AG04450 (cell line): ENCODE measurements around the gene C2. TPM values are rescaled to one million over a fixed set of nuclear protein-coding genes. Genes with fewer than 3 reads are reported as not detected.
A peak's percentile ranks its signal among the peaks of the same experiment; 100 is the strongest.
"Not testable (repeated sequence)": the region's sequence is repeated elsewhere in the genome, so short reads cannot be mapped to it uniquely, and the experiment has no call there.

Source experiments
- CTCF ChIA-PET: fragments of 300-600, 350-600 bp; formaldehyde crosslinking; extraction: SDS; loops from one replicate; lab custom pipeline; 2022; ENCODE audit warnings: antibody characterized with exemption, inconsistent platforms; lab: Charles Lee
- POLR2A ChIA-PET: fragments of 350-600 bp; formaldehyde crosslinking; extraction: SDS; loops from one replicate; lab custom pipeline; 2021; ENCODE audit warnings: antibody characterized with exemption, inconsistent platforms; lab: Yijun Ruan, JAX
- DNase-seq: peaks from one replicate; pipeline ENCODE4 v3.0.0-alpha.2; 2011; ENCODE audit warnings: low read depth, low spot score
- H3K27ac ChIP-seq: one replicate; pipeline ENCODE4 v1.5.1; 2012; ENCODE audit warnings: low read depth, low read length, control low read depth
- H3K27me3 ChIP-seq: one replicate; pipeline ENCODE4 v1.6.0; 2012; ENCODE audit warnings: low read length; ENCODE audit not compliant: control insufficient read depth, insufficient read depth
- H3K4me3 ChIP-seq: 2 replicates; pipeline ENCODE4 v1.5.1; 2011; ENCODE audit warnings: mild to moderate bottlenecking, low read depth, low read length, control low read depth
- H3K9me3 ChIP-seq: 2 replicates; pipeline ENCODE4 v1.5.1; 2012; ENCODE audit warnings: low read length; ENCODE audit not compliant: control insufficient read depth, insufficient read depth
- polyA plus RNA-seq: library from polyadenylated mRNA; depleted of rRNA; stranded (reverse); fragments of >200 nt; gene quantifications from 2 replicates; pipeline ENCODE4 v1.2.3, GENCODE V29; 2011
- TF ChIP-seq, protein P1 (sequence below): IDR thresholded peaks from 2 replicates; pipeline ENCODE4 v1.5.1; 2011; ENCODE audit warnings: low read depth, low read length, control low read depth, inconsistent platforms

Gene C2
- polyA plus RNA-seq, 1 experiment = 1.9 TPM

DNA sequence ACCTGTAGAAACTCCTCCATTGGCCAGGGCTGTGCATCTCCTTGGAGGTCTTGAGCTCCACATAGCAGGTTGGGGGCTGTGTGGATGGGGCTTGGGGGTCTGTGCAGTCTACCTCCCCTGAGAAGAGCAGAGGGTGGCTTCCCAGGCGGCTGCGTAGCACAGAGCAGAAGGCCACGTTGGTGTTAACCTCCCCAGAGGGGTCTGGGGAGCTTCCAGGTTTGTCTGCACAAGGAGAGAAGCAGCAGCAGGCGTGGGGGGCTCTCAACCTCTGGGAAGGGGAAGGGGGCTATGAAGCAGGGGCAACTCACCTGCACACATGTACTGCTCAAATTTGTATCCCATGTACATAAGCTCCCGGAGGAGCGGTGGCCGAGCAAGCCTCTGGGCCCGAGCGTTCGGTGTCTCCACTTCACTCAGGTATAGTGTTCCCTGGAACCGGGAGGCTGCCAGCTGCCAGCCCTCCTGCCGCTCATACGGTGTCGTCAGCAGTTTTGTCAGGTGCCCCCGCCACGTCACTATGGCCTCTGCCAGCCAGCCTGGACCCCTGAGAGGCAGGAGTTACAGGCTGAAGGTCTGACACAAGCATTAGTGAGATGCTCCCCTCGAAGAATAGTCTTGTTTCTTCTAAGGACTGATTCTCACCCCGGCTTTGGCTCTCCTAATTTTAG lies 43.2 kb downstream of the C2 start:
- no peaks in the 10 kb centered on the region; the same call in 1 of the 2 replicates for H3K9me3 ChIP-seq
- no peaks in the 10 kb centered on the region for H3K27me3 ChIP-seq
- DNase-seq = no peak
- H3K4me3 ChIP-seq = peak overlapping the region; percentile 96
- TF ChIP-seq, protein P1, sequence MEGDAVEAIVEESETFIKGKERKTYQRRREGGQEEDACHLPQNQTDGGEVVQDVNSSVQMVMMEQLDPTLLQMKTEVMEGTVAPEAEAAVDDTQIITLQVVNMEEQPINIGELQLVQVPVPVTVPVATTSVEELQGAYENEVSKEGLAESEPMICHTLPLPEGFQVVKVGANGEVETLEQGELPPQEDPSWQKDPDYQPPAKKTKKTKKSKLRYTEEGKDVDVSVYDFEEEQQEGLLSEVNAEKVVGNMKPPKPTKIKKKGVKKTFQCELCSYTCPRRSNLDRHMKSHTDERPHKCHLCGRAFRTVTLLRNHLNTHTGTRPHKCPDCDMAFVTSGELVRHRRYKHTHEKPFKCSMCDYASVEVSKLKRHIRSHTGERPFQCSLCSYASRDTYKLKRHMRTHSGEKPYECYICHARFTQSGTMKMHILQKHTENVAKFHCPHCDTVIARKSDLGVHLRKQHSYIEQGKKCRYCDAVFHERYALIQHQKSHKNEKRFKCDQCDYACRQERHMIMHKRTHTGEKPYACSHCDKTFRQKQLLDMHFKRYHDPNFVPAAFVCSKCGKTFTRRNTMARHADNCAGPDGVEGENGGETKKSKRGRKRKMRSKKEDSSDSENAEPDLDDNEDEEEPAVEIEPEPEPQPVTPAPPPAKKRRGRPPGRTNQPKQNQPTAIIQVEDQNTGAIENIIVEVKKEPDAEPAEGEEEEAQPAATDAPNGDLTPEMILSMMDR = no peak
- peak overlapping the region; percentile 98 for H3K27ac ChIP-seq
- ChIA-PET POLR2A (interaction anchor here (1.2 to 2.7 kb wide), 3 partner anchors 12 to 136 kb away, joined by 3 to 10 read pairs (median 5); partner anchors contain the start of genes NELFE and SKIC2), CTCF (interaction anchor here (1.1 kb wide), 1 partner anchor 19 kb away, joined by 7 read pairs; no protein-coding TSS in a partner anchor)

DNA sequence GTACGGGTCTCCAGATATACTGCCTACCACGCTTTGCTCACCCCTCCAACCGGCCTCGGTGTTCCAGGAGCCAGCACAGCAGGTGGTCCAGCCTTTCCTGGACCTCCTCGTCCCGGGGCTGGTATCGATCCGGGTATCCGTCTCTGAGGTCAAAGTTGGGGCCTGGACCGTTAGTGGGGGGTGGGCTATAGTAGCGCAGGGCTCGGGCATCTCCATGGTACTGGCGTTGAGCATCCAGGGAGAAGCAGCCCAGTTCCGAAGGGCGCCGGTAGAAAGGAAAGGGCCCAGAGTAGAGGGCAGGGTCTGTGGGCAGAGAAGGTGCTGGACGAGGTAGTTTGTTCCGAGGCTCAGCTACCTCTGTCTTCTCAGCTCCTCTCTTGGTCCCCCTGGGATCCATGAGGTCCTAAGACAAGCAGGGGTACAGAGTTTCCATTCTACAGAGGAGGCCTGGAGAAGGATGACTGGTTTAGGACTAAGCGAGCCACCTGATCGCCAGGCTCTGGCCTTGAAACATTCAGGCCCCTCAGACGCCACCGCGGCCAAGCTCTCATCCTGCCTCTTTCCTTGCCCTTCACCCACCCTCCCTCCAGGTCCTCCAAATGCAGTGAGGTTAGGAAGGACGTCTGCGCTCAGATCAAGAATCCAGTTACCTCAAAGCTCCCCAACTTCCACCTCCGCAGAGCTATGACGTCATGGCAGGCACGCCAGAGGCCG lies 43.9 kb downstream of the C2 start:
- Histone ChIP-seq H3K27me3 (no peaks in the 10 kb centered on the region), H3K4me3 (peak overlapping the region; percentile 96), H3K27ac (peak overlapping the region; percentile 98), H3K9me3 (no peaks in the 10 kb centered on the region; the same call in 1 of the 2 replicates)
- ChIA-PET CTCF (interaction anchor here (0.8 to 1.3 kb wide), 5 partner anchors 19 to 147 kb away, joined by 3 to 7 read pairs (median 4); no protein-coding TSS in a partner anchor), POLR2A (interaction anchor here (0.6 to 2.7 kb wide), 8 partner anchors 13 to 319 kb away, joined by 3 to 10 read pairs (median 3); partner anchors contain the start of genes BAG6, NELFE and SKIC2)
- TF ChIP-seq, protein P1 = no peak
- no peak for DNase-seq

DNA sequence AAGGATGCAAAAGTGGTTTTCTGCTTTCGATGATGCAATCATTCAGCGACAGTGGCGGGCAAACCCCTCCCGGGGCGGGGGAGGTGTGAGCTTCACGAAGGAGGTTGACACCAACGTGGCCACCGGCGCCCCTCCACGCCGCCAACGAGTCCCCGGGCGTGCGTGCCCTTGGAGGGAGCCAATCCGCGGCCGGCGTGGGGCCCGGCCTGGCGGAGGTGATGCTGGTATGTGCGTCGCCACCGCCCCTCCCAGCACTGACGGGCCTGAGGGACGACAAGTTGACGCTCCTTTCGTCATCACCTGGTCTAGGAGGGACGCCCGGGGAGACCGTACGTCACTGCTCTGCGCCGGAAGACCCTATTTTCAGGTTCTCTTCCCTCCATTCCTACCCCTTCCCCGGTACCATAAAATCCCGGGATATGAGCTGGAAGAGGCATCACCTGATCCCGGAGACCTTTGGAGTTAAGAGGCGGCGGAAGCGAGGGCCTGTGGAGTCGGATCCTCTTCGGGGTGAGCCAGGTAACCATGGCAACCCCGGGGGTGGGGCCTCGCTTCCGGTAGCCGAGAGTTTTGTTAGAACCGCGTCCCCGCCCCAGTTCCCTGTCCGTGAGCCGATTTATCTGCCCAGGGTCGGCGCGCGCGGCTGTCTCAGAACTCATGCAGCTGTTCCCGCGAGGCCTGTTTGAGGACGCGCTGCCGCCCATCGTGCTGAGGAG lies 44.6 kb downstream of the C2 start, which contains the start of gene DXO:
TSS of gene DXO (minus strand) at position 146 of the 716 bp plus-strand sequence. CDS start 463 bp downstream, outside the sequence.
- H3K27ac ChIP-seq = peak within 1 kb of the TSS; percentile 98
- H3K4me3 ChIP-seq = peak within 1 kb of the TSS; percentile 96
- ChIA-PET POLR2A (interaction anchor here (0.6 to 2.7 kb wide), 8 partner anchors 13 to 319 kb away, joined by 3 to 10 read pairs (median 3); partner anchors contain the start of genes BAG6, NELFE and SKIC2), CTCF (interaction anchor here (0.8 to 1.3 kb wide), 4 partner anchors 20 to 147 kb away, joined by 3 to 4 read pairs (median 4); no protein-coding TSS in a partner anchor)
- no peaks in the 10 kb centered on the region; the same call in 1 of the 2 replicates for H3K9me3 ChIP-seq
- H3K27me3 ChIP-seq = no peaks in the 10 kb centered on the region
- TF ChIP-seq, protein P1 = no peak
- DNase-seq = peak; percentile 94

DNA sequence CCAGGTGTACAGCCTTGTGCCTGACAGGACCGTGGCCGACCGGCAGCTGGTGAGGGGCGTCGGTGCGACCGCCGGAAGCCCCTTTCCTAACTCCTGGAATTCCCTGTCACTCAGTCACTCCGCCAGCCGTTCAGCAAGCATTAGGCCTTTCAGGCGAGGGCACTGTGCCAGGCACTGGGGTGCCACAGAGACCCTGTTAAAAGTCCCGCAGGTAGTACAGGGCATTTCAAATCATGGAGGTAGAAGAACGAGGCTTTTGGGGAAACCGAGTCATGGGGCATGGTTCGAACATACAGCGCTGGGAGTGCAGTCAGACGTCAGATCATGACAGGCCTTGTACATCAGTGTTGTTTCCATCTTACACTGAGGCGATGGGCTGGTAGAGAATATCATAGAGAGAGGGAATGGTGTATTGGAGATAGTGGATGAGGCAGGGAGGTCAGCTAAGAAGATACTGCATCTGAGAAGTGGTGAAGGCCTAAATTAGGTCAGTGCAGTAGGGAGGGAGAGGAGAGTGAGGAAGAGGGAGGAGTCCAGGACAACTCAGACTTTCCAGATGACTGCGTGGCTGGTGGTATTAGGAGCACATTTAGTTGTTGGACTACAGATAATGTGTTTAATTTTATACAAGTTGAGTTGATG lies 45.3 kb downstream of the C2 start:
- H3K27ac ChIP-seq = peak overlapping the region; percentile 98
- DNase-seq = no peak
- H3K4me3 ChIP-seq = peak overlapping the region; percentile 96
- POLR2A ChIA-PET = interaction anchor here (1.7 to 2.7 kb wide), 2 partner anchors 14 to 21 kb away, joined by 5 to 10 read pairs; partner anchors contain the start of genes NELFE and SKIC2
- TF ChIP-seq, protein P1 = no peak
- no peaks in the 10 kb centered on the region for H3K27me3 ChIP-seq
- H3K9me3 ChIP-seq = no peaks in the 10 kb centered on the region; the same call in 1 of the 2 replicates
- CTCF ChIA-PET = interaction anchor here (1.0 to 1.3 kb wide), 4 partner anchors 20 to 272 kb away, joined by 3 to 4 read pairs (median 4); no protein-coding TSS in a partner anchor

DNA sequence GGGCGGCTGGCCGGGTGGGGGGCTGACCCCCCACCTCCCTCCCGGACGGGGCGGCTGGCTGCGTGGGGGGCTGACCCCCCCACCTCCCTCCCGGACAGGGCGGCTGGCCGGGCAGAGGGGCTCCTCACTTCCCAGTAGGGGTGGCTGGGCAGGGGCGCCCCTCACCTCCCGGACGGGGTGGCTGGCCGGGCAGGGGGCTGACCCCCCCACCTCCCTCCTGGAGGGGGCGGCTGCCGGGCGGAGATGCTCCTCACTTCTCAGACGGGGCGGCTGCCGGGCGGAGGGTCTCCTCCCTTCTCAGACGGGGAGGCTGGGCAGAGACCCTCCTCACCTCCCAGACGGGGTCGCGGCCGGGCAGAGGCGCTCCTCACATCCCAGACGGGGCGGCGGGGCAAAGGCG lies 48.5 kb downstream of the C2 start:
- H3K27ac ChIP-seq, H3K27me3 ChIP-seq, H3K4me3 ChIP-seq, DNase-seq, H3K9me3 ChIP-seq, POLR2A ChIA-PET: not testable (repeated sequence)
- CTCF ChIA-PET = interaction anchor here (0.7 kb wide), 2 partner anchors 82 to 1255 kb away, joined by 4 to 9 read pairs; no protein-coding TSS in a partner anchor
